Loucy (cell line): ENCODE results near the gene KRT26.
A peak's percentile ranks its signal among the peaks of the same experiment; 100 is the strongest.
"Not testable (repeated sequence)": the region's sequence is repeated elsewhere in the genome, so short reads cannot be mapped to it uniquely, and the experiment has no call there.

Experiments
- H2AFZ ChIP-seq: fragments of 200-600 bp; sonication (generic); 2 replicates; pipeline ENCODE4 v1.6.0; 2016; ENCODE audit warnings: antibody characterized with exemption, mild to moderate bottlenecking, low read length, moderate library complexity
- H3F3A ChIP-seq: fragments of 200-600 bp; 2 replicates; pipeline ENCODE4 v1.6.0; 2016; ENCODE audit warnings: antibody characterized with exemption, low read depth, mild to moderate bottlenecking
- H3K27me3 ChIP-seq: fragments of 200-600 bp; sonication (generic); 2 replicates; pipeline ENCODE4 v1.6.1; 2014; ENCODE audit warnings: low read length, mild to moderate bottlenecking; ENCODE audit not compliant: insufficient read depth, poor library complexity, severe bottlenecking
- H3K36me3 ChIP-seq: fragments of 200-600 bp; sonication (generic); 2 replicates; pipeline ENCODE4 v1.6.1; 2016; ENCODE audit warnings: low read length; ENCODE audit not compliant: insufficient read depth
- H3K4me1 ChIP-seq: fragments of 200-600 bp; sonication (generic); 2 replicates; pipeline ENCODE4 v1.5.1; 2014; ENCODE audit warnings: low read length, mild to moderate bottlenecking; ENCODE audit not compliant: insufficient read depth, poor library complexity, severe bottlenecking
- H3K4me2 ChIP-seq: fragments of 200-600 bp; sonication (generic); 2 replicates; pipeline ENCODE4 v1.6.0; 2014; ENCODE audit warnings: antibody characterized with exemption, low read length, low read depth, mild to moderate bottlenecking; ENCODE audit not compliant: poor library complexity, severe bottlenecking
- H3K4me3 ChIP-seq: fragments of 200-600 bp; sonication (generic); 2 replicates; pipeline ENCODE4 v1.5.1; 2014; ENCODE audit warnings: low read length, mild to moderate bottlenecking, mixed read lengths; ENCODE audit not compliant: poor library complexity, severe bottlenecking
- H3K79me2 ChIP-seq: fragments of 200-600 bp; sonication (generic); 2 replicates; pipeline ENCODE4 v1.6.1; 2014; ENCODE audit warnings: low read length; ENCODE audit not compliant: insufficient read depth
- H3K9ac ChIP-seq: fragments of 200-600 bp; sonication (generic); 2 replicates; pipeline ENCODE4 v1.6.0; 2014; ENCODE audit warnings: mild to moderate bottlenecking, low read depth, low read length, moderate library complexity; ENCODE audit not compliant: poor library complexity, severe bottlenecking
- H3K9me2 ChIP-seq: fragments of 200-600 bp; sonication (generic); replicated peaks from 2 replicates; pipeline ENCODE4 v1.6.1; 2016; ENCODE audit warnings: low read depth, low read length, mixed read lengths
- H3K9me3 ChIP-seq: fragments of 200-600 bp; sonication (generic); 2 replicates; pipeline ENCODE4 v1.6.1; 2014; ENCODE audit warnings: mild to moderate bottlenecking, antibody characterized with exemption, low read length, low read depth; ENCODE audit not compliant: insufficient read depth
- H4K20me1 ChIP-seq: fragments of 200-600 bp; sonication (generic); 2 replicates; pipeline ENCODE4 v1.6.0; 2014; ENCODE audit warnings: antibody characterized with exemption, low read length, mild to moderate bottlenecking; ENCODE audit not compliant: insufficient read depth, poor library complexity, severe bottlenecking
- CTCF ChIP-seq: fragments of 200-600 bp; sonication (generic); conservative IDR thresholded peaks from 2 replicates; pipeline ENCODE4 v1.5.1; 2014; ENCODE audit warnings: mild to moderate bottlenecking, antibody characterized with exemption, low read length
- EZH2phosphoT487 ChIP-seq: fragments of 200-600 bp; IDR thresholded peaks from 2 replicates; pipeline ENCODE4 v1.6.1; 2018; ENCODE audit warnings: antibody characterized with exemption, mild to moderate bottlenecking, moderate library complexity, borderline replicate concordance

Gene KRT26

GRCh38 chr17:40751065-40751464 lies 20.9 kb downstream of the KRT26 start:
- peaks cover 5% of the 10 kb centered on the region for H3K27me3 ChIP-seq
- H3F3A ChIP-seq = no peaks in the 10 kb centered on the region
- H3K4me2 ChIP-seq = no peak overlapping the region
- TF ChIP-seq CTCF = no peak
- no peaks in the 10 kb centered on the region for H3K9me3 ChIP-seq
- no peak overlapping the region for H3K4me3 ChIP-seq
- no peak overlapping the region for H3K9ac ChIP-seq
- H3K4me1 ChIP-seq = peaks cover 8% of the 10 kb centered on the region
- H2AFZ ChIP-seq = peak overlapping the region; percentile 23; the same call in 1 of the 2 replicates
- no peaks in the 10 kb centered on the region for H3K36me3 ChIP-seq
- no peaks in the 10 kb centered on the region for H4K20me1 ChIP-seq
- no peaks in the 10 kb centered on the region for H3K9me2 ChIP-seq
- no peaks in the 10 kb centered on the region for H3K79me2 ChIP-seq

- Histone ChIP-seq H2AFZ (no peak overlapping the region), H3K4me2 (no peak overlapping the region), H3K9ac (no peak overlapping the region), H3K27me3 (no peaks in the 10 kb centered on the region), H3K36me3 (no peaks in the 10 kb centered on the region), H3K9me3 (no peaks in the 10 kb centered on the region), H3K4me3 (no peak overlapping the region), H3K9me2 (no peaks in the 10 kb centered on the region), H3F3A (no peaks in the 10 kb centered on the region), H3K4me1 (peaks cover 8% of the 10 kb centered on the region), H3K79me2 (no peaks in the 10 kb centered on the region), H4K20me1 (no peaks in the 10 kb centered on the region)
- no peak for TF ChIP-seq EZH2phosphoT487
- TF ChIP-seq CTCF = no peak
These were observed 21.6 kb downstream of the KRT26 start for GRCh38 chr17:40750391-40750790.

GRCh38 chr17:40748666-40749065 lies 23.3 kb downstream of the KRT26 start:
- H3K9me3 ChIP-seq, H3K9me2 ChIP-seq, H3F3A ChIP-seq, H3K4me2 ChIP-seq, H3K4me3 ChIP-seq, H3K79me2 ChIP-seq, H4K20me1 ChIP-seq, H2AFZ ChIP-seq, H3K36me3 ChIP-seq, H3K4me1 ChIP-seq, H3K9ac ChIP-seq, H3K27me3 ChIP-seq: not testable (repeated sequence)

GRCh38 chr17:40738553-40738952 lies 33.4 kb downstream of the KRT26 start:
- H3K4me2 ChIP-seq = no peak overlapping the region

More at GRCh38 chr17:40738553-40738952, 33.4 kb downstream of the KRT26 start:
- Histone ChIP-seq H3K9me3 (no peaks in the 10 kb centered on the region), H3K36me3 (no peaks in the 10 kb centered on the region), H3K9me2 (no peaks in the 10 kb centered on the region), H3K4me3 (no peak overlapping the region), H3K27me3 (no peaks in the 10 kb centered on the region), H3K9ac (no peak overlapping the region), H2AFZ (no peak overlapping the region), H3K4me1 (no peaks in the 10 kb centered on the region), H4K20me1 (no peaks in the 10 kb centered on the region), H3K79me2 (no peaks in the 10 kb centered on the region), H3F3A (no peaks in the 10 kb centered on the region)
- TF ChIP-seq EZH2phosphoT487 (no peak), CTCF (0 out of 2 replicates have a peak, but pooled peaks have one; percentile 11)
